Inflammatory macrophage (primary cell): Measurements from ENCODE around the gene KLHL8.
A peak's percentile ranks its signal among the peaks of the same experiment; 100 is the strongest.
"Not testable (repeated sequence)": the region's sequence is repeated elsewhere in the genome, so short reads cannot be mapped to it uniquely, and the experiment has no call there.

Source experiments
- DNase-seq, 2 donors: peaks; one replicate each; pipeline ENCODE4 v3.0.0-alpha.2; 2020 to 2022

Gene KLHL8

GRCh38 chr4:87171944-87172343, 48.5 kb downstream of the KLHL8 start:
- DNase-seq, result no peak

GRCh38 chr4:87166296-87166854, 54.0 kb downstream of the KLHL8 start:
- DNase-seq, result no peak

GRCh38 chr4:87165892-87166291, 54.5 kb downstream of the KLHL8 start:
- DNase-seq, result no peak

- DNase-seq, result no peak
Measured at GRCh38 chr4:87153078-87153870, 67.1 kb downstream of the KLHL8 start.

- no peak for DNase-seq
Measured at GRCh38 chr4:87152310-87153041, 67.9 kb downstream of the KLHL8 start.

- DNase-seq, result no peak
Measured at GRCh38 chr4:87151730-87152129, 68.7 kb downstream of the KLHL8 start.

- peak; percentile 78 to 89 for DNase-seq
Measured at GRCh38 chr4:87150498-87151261, 69.7 kb downstream of the KLHL8 start.

GRCh38 chr4:87147116-87147515, 73.3 kb downstream of the KLHL8 start:
- DNase-seq, result no peak

- DNase-seq, result not testable (repeated sequence)
Measured at GRCh38 chr4:87145934-87146333, 74.5 kb downstream of the KLHL8 start.

- DNase-seq, result no peak
Measured at GRCh38 chr4:87144356-87144755, 76.1 kb downstream of the KLHL8 start.

GRCh38 chr4:87141428-87141827, 79.0 kb downstream of the KLHL8 start:
- DNase-seq, result peak; percentile 41 to 74

GRCh38 chr4:87134122-87134521, 86.3 kb downstream of the KLHL8 start:
- DNase-seq, result no peak

GRCh38 chr4:87133183-87133582, 87.2 kb downstream of the KLHL8 start:
- no peak for DNase-seq

- DNase-seq, result no peak
Measured at GRCh38 chr4:87132035-87132434, 88.4 kb downstream of the KLHL8 start.

- no peak for DNase-seq
Measured at GRCh38 chr4:87130985-87131703, 89.3 kb downstream of the KLHL8 start.

GRCh38 chr4:87129681-87130080, 90.7 kb downstream of the KLHL8 start:
- no peak for DNase-seq

- no peak for DNase-seq
Measured at GRCh38 chr4:87128006-87128705, 92.3 kb downstream of the KLHL8 start.

- DNase-seq, result no peak
Measured at GRCh38 chr4:87126056-87126455, 94.4 kb downstream of the KLHL8 start.

- no peak for DNase-seq
Measured at GRCh38 chr4:87122252-87122651, 98.2 kb downstream of the KLHL8 start.

GRCh38 chr4:87121341-87122065, 98.9 kb downstream of the KLHL8 start:
- DNase-seq, result no peak
